ENCODE data around the gene NPR3.

GRCh38 chr5:32707418-32707997 lies 3.6 kb upstream of the NPR3 start:
- TF ChIP-seq CTCF (optimal IDR thresholded peaks at IDR 0.05 in 1 of 3, IDR thresholded peaks at IDR 0.05 in 1 of 3, conservative IDR thresholded peaks at IDR 0.05 in 1 of 3; ENCODE audit: extremely low read depth in 1 of 3, insufficient read depth in 2 of 3, low read length in 3 of 3) (peak; percentile 26 to 47 (median 38)), EZH2 (IDR thresholded peaks at IDR 0.05; ENCODE audit: low read length) (no peak)

Measured in keratinocyte (primary cell).